Keratinocyte (primary cell): ENCODE measurements around the gene APEH. TPM values are rescaled to one million over a fixed set of nuclear protein-coding genes. Genes with fewer than 3 reads are reported as not detected.

Experiments used
- DNase-seq: peaks from one replicate; pipeline ENCODE4 v3.0.0-alpha.2; 2011; ENCODE audit warnings: low read depth, missing footprints, low spot score
- FAIRE-seq: peaks from 2 replicates; lab custom pipeline; 2011; peaks lifted over from hg19 to GRCh38; lab: Jason Lieb, UNC
- H2AFZ ChIP-seq: 2 replicates; pipeline ENCODE4 v1.6.0; 2012; ENCODE audit warnings: low read length, control low read depth, inconsistent platforms; ENCODE audit not compliant: control insufficient read depth
- H3K27ac ChIP-seq: 2 replicates; pipeline ENCODE4 v1.5.1; 2011; ENCODE audit warnings: low read length; ENCODE audit not compliant: control insufficient read depth, insufficient read depth
- H3K27me3 ChIP-seq: 3 replicates; pipeline ENCODE4 v1.6.0; 2011; ENCODE audit warnings: low read length; ENCODE audit not compliant: control insufficient read depth, insufficient read depth; ENCODE audit errors: extremely low read depth
- H3K36me3 ChIP-seq, 2 experiments: 2 replicates in 1 of 2; 3 replicates in 1 of 2; pipeline ENCODE4 v1.5.1; 2011; ENCODE audit warnings: low read length in 2 of 2, mild to moderate bottlenecking in 1 of 2; ENCODE audit not compliant: control insufficient read depth in 2 of 2, insufficient read depth in 2 of 2; ENCODE audit errors: extremely low read depth in 1 of 2
- H3K4me1 ChIP-seq: 3 replicates; pipeline ENCODE4 v1.5.1; 2011; ENCODE audit warnings: low read length; ENCODE audit not compliant: control insufficient read depth, insufficient read depth; ENCODE audit errors: extremely low read depth
- H3K4me2 ChIP-seq: 3 replicates; pipeline ENCODE4 v1.6.0; 2011; ENCODE audit warnings: low read depth, low read length; ENCODE audit not compliant: control insufficient read depth, insufficient read depth; ENCODE audit errors: extremely low read depth
- H3K4me3 ChIP-seq, 3 experiments: fragments of 200-600 bp in 1 of 3; sonication (generic) in 1 of 3; 2 replicates in 2 of 3; 3 replicates in 1 of 3; pipeline ENCODE4 v1.5.1; 2011 to 2016; ENCODE audit warnings: low read length in 3 of 3, mild to moderate bottlenecking in 3 of 3, control low read depth in 2 of 3, inconsistent platforms in 1 of 3, low read depth in 1 of 3, mixed read lengths in 1 of 3, mixed run types in 1 of 3, moderate library complexity in 1 of 3; ENCODE audit not compliant: control insufficient read depth in 2 of 3, insufficient read depth in 2 of 3; ENCODE audit errors: extremely low read depth in 1 of 3
- H3K79me2 ChIP-seq: 2 replicates; pipeline ENCODE4 v1.6.0; 2012; ENCODE audit warnings: low read length; ENCODE audit not compliant: control insufficient read depth, insufficient read depth
- H3K9ac ChIP-seq: 3 replicates; pipeline ENCODE4 v1.6.0; 2011; ENCODE audit warnings: low read length; ENCODE audit not compliant: control insufficient read depth, insufficient read depth; ENCODE audit errors: extremely low read depth
- H3K9me1 ChIP-seq: 3 replicates; pipeline ENCODE4 v1.6.0; 2011; ENCODE audit warnings: low read length; ENCODE audit not compliant: control insufficient read depth, insufficient read depth; ENCODE audit errors: extremely low read depth
- H3K9me3 ChIP-seq: 2 replicates; pipeline ENCODE4 v1.5.1; 2012; ENCODE audit warnings: low read depth, low read length; ENCODE audit not compliant: control insufficient read depth
- H4K20me1 ChIP-seq: 3 replicates; pipeline ENCODE4 v1.6.0; 2011; ENCODE audit warnings: low read length; ENCODE audit not compliant: control insufficient read depth, insufficient read depth; ENCODE audit errors: extremely low read depth
- CTCF ChIP-seq, 3 experiments: IDR thresholded peaks in 1 of 3; conservative IDR thresholded peaks in 1 of 3; optimal IDR thresholded peaks in 1 of 3; 2 replicates in 2 of 3; 3 replicates in 1 of 3; pipeline versions ENCODE3 to v1.5.1; 2011; ENCODE audit warnings: low read length in 3 of 3, mild to moderate bottlenecking in 3 of 3, moderate library complexity in 2 of 3, control low read depth in 1 of 3, inconsistent platforms in 1 of 3; ENCODE audit not compliant: insufficient read depth in 2 of 3; ENCODE audit errors: extremely low read depth in 1 of 3
- EZH2 ChIP-seq: IDR thresholded peaks from one replicate; pipeline ENCODE4 v1.6.1; 2012; ENCODE audit warnings: inconsistent platforms, mild to moderate bottlenecking, low read length, moderate library complexity
- dilution Hi-C: fragments of 300-500 bp; cut with MboI; formaldehyde crosslinking; loops from one replicate; pipeline ENCODE4 v1.7.0; 2020; ENCODE audit warnings: low sequenced_read_pairs; ENCODE audit not compliant: extremely low pct_ligation_motif_present
- polyA plus RNA-seq, 5 experiments: library from polyadenylated mRNA; depleted of rRNA in 3 of 5; stranded (reverse) in 3 of 5; stranded (forward) in 1 of 5; unstranded in 1 of 5; fragments of >200 nt; gene quantifications; 1 replicate in 1 of 5; 2 replicates in 3 of 5; 3 replicates in 1 of 5; pipeline versions ENCODE4 v1.2.1 to v1.2.3, GENCODE V29; 2011 to 2012; ENCODE audit warnings: missing spikeins in 2 of 5, low read depth in 1 of 5, low replicate concordance in 1 of 5

APEH gene
- polyA plus RNA-seq, 1 donor (not counting 4 experiments of a cell fraction or from before 2014, with no cell fraction given): 106 TPM

DNA sequence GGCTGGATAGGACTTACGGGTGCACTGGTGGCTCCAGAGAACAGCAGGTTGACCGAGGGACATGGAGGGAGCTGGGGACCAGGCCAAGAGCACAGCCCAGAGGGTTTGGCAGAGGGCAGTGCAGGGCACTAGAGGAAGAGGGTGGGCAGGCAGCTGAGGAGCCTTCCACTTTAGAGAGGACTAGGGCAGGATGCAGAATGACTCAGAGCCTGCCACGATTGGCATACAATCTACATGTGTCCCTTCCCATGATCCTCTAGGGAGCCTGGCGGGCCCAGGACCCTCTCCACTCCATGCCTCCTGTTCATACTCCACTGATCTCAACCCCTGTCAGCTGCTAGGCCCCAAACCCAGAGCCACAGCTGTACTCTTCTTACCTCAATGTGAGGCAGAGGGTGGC lies 14.4 kb upstream of the APEH start:
- no peak for TF ChIP-seq CTCF (optimal IDR thresholded peaks at IDR 0.05 in 1 of 3, IDR thresholded peaks at IDR 0.05 in 1 of 3, conservative IDR thresholded peaks at IDR 0.05 in 1 of 3; ENCODE audit: extremely low read depth in 1 of 3, insufficient read depth in 2 of 3, low read length in 3 of 3)
- TF ChIP-seq EZH2: no peak
- Histone ChIP-seq H3K36me3 (no peaks in the 10 kb centered on the region), H3K9me3 (no peaks in the 10 kb centered on the region), H3K4me2 (no peak overlapping the region), H3K79me2 (no peaks in the 10 kb centered on the region), H3K9me1 (no peaks in the 10 kb centered on the region), H3K4me1 (no peaks in the 10 kb centered on the region), H3K27ac (no peak overlapping the region), H3K27me3 (peaks cover 29% of the 10 kb centered on the region), H2AFZ (no peak overlapping the region), H4K20me1 (no peaks in the 10 kb centered on the region), H3K4me3 (no peak overlapping the region), H3K9ac (no peak overlapping the region)
- DNase-seq: no peak
- dilution Hi-C loops: loop anchor here (25.0 kb wide), 1 partner anchor 97 kb away; the partner anchor contains the start of gene BSN
- FAIRE-seq: no peak

DNA sequence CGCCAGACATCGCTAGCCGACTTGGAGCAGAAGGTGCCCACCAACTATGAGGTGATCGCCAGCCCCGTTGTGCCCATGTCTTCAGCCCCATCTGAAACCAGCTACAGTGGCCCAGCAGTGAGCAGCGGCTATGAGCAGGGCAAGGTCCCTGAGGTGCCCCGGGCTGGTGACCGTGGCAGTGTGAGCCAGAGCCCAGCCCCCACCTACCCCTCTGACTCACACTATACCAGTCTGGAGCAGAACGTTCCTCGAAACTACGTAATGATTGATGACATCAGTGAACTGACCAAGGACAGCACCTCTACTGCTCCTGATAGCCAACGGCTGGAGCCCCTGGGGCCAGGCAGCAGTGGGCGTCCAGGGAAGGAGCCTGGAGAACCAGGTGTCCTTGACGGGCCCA lies 12.9 kb upstream of the APEH start:
- H3K4me1 ChIP-seq: no peaks in the 10 kb centered on the region
- H2AFZ ChIP-seq: no peak overlapping the region
- no peaks in the 10 kb centered on the region for H3K9me1 ChIP-seq
- no peak overlapping the region for H3K27ac ChIP-seq
- peaks cover 27% of the 10 kb centered on the region for H3K27me3 ChIP-seq
- no peak for DNase-seq
- no peaks in the 10 kb centered on the region for H3K79me2 ChIP-seq
- H3K36me3 ChIP-seq: no peaks in the 10 kb centered on the region
- H4K20me1 ChIP-seq: no peaks in the 10 kb centered on the region
- TF ChIP-seq CTCF (optimal IDR thresholded peaks at IDR 0.05 in 1 of 3, IDR thresholded peaks at IDR 0.05 in 1 of 3, conservative IDR thresholded peaks at IDR 0.05 in 1 of 3; ENCODE audit: extremely low read depth in 1 of 3, insufficient read depth in 2 of 3, low read length in 3 of 3) (no peak), EZH2 (no peak)
- H3K9ac ChIP-seq: no peak overlapping the region
- H3K4me2 ChIP-seq: no peak overlapping the region
- no peaks in the 10 kb centered on the region for H3K9me3 ChIP-seq
- dilution Hi-C loops: loop anchor here (25.0 kb wide), 1 partner anchor 99 kb away; the partner anchor contains the start of gene BSN
- FAIRE-seq: no peak
- no peak overlapping the region for H3K4me3 ChIP-seq
